Activated naive CD4-positive, alpha-beta T cell treated with anti-CD3 and anti-CD28 coated beads, Interleukin-2, amount 10 ng/mL, durations not matched to agents 7 days and 5 days (primary cell): Measurements from ENCODE around the gene SLC10A3.

Source experiments
- CTCF ChIA-PET: fragments of 350-600 bp; sonication (Branson Sonifier 250); formaldehyde crosslinking; loops from one replicate; lab custom pipeline; 2021; ENCODE audit warnings: antibody characterized with exemption; lab: Charles Lee
- DNase-seq: peaks from one replicate; pipeline ENCODE4 v3.0.0-alpha.2; 2020
- H3K27ac Mint-ChIP-seq: one replicate; pipeline ENCODE4 v1.8.0; 2021; ENCODE audit warnings: mild to moderate bottlenecking, moderate library complexity, mixed read lengths
- H3K27me3 Mint-ChIP-seq: one replicate; pipeline ENCODE4 v1.8.0; 2021; ENCODE audit warnings: mild to moderate bottlenecking, mixed read lengths
- H3K36me3 Mint-ChIP-seq: one replicate; pipeline ENCODE4 v1.8.0; 2021; ENCODE audit warnings: mixed read lengths
- H3K4me1 Mint-ChIP-seq: one replicate; pipeline ENCODE4 v1.8.0; 2021; ENCODE audit warnings: mixed read lengths
- H3K4me3 Mint-ChIP-seq: one replicate; pipeline ENCODE4 v1.8.0; 2021; ENCODE audit warnings: mild to moderate bottlenecking, moderate library complexity, mixed read lengths
- H3K9me3 Mint-ChIP-seq: one replicate; pipeline ENCODE4 v1.8.0; 2021; ENCODE audit warnings: mixed read lengths

The SLC10A3 gene

GRCh38 chrX:154516656-154517100 is 26.2 kb upstream of the SLC10A3 start:
- Mint-ChIP-seq H3K27me3 (no peaks in the 10 kb centered on the region), H3K4me3 (peak overlapping the region; percentile 77), H3K27ac (peak overlapping the region; percentile 96), H3K36me3 (peaks cover 8% of the 10 kb centered on the region), H3K9me3 (no peaks in the 10 kb centered on the region), H3K4me1 (peaks cover 32% of the 10 kb centered on the region)
- DNase-seq, result peak; percentile 39
- CTCF ChIA-PET, result interaction anchor here (1.0 to 1.5 kb wide), 2 partner anchors 10 to 144 kb away, joined by 4 to 8 read pairs; no protein-coding TSS in a partner anchor

GRCh38 chrX:154515966-154516655 is 25.7 kb upstream of the SLC10A3 start, which contains the start of gene FAM3A:
TSS of gene FAM3A (minus strand) at chrX:154516232. CDS start at chrX:154515772, 460 bp downstream.
- CTCF ChIA-PET, result interaction anchor here (1.5 kb wide), 1 partner anchor 11 kb away, joined by 8 read pairs; no protein-coding TSS in a partner anchor
- H3K9me3 Mint-ChIP-seq, result no peaks in the 10 kb centered on the region
- peak; percentile 94 for DNase-seq
- H3K27ac Mint-ChIP-seq, result peak within 1 kb of the TSS; percentile 96
- peak within 1 kb of the TSS; percentile 77 for H3K4me3 Mint-ChIP-seq
- peaks cover 9% of the 10 kb centered on the region for H3K36me3 Mint-ChIP-seq
- no peaks in the 10 kb centered on the region for H3K27me3 Mint-ChIP-seq
- peaks cover 38% of the 10 kb centered on the region for H3K4me1 Mint-ChIP-seq

GRCh38 chrX:154515090-154515965 is 24.9 kb upstream of the SLC10A3 start:
- peaks cover 42% of the 10 kb centered on the region for H3K4me1 Mint-ChIP-seq
- peak overlapping the region; percentile 77 for H3K4me3 Mint-ChIP-seq
- peak overlapping the region; percentile 91 for H3K27ac Mint-ChIP-seq
- H3K9me3 Mint-ChIP-seq, result no peaks in the 10 kb centered on the region
- H3K27me3 Mint-ChIP-seq, result no peaks in the 10 kb centered on the region
- DNase-seq, result peak; percentile 50
- CTCF ChIA-PET, result no interaction called here
- H3K36me3 Mint-ChIP-seq, result peaks cover 13% of the 10 kb centered on the region

GRCh38 chrX:154513716-154514115 is 23.3 kb upstream of the SLC10A3 start:
- Mint-ChIP-seq H3K4me3 (peak overlapping the region; percentile 43), H3K27ac (peak overlapping the region; percentile 67), H3K9me3 (peaks cover 8% of the 10 kb centered on the region), H3K27me3 (no peaks in the 10 kb centered on the region), H3K4me1 (peaks cover 53% of the 10 kb centered on the region), H3K36me3 (peaks cover 27% of the 10 kb centered on the region)
- DNase-seq, result no peak
- CTCF ChIA-PET, result no interaction called here

GRCh38 chrX:154512879-154513553 is 22.6 kb upstream of the SLC10A3 start:
- CTCF ChIA-PET, result no interaction called here
- no peaks in the 10 kb centered on the region for H3K27me3 Mint-ChIP-seq

GRCh38 chrX:154511761-154512160 is 21.3 kb upstream of the SLC10A3 start:
- CTCF ChIA-PET, result no interaction called here
- peak overlapping the region; percentile 87 for H3K27ac Mint-ChIP-seq
- H3K27me3 Mint-ChIP-seq, result no peaks in the 10 kb centered on the region
- H3K36me3 Mint-ChIP-seq, result peaks cover 32% of the 10 kb centered on the region
- H3K4me3 Mint-ChIP-seq, result no peak overlapping the region
- no peak for DNase-seq
- H3K4me1 Mint-ChIP-seq, result peaks cover 54% of the 10 kb centered on the region
- peaks cover 8% of the 10 kb centered on the region for H3K9me3 Mint-ChIP-seq

More at GRCh38 chrX:154512879-154513553, 22.6 kb upstream of the SLC10A3 start:
- H3K9me3 Mint-ChIP-seq, result peaks cover 8% of the 10 kb centered on the region
- DNase-seq, result no peak
- peaks cover 31% of the 10 kb centered on the region for H3K36me3 Mint-ChIP-seq
- no peak overlapping the region for H3K4me3 Mint-ChIP-seq
- peaks cover 55% of the 10 kb centered on the region for H3K4me1 Mint-ChIP-seq
- H3K27ac Mint-ChIP-seq, result no peak overlapping the region

- Mint-ChIP-seq H3K27ac (no peak overlapping the region), H3K4me1 (peaks cover 41% of the 10 kb centered on the region), H3K4me3 (no peak overlapping the region), H3K9me3 (peaks cover 8% of the 10 kb centered on the region), H3K27me3 (no peaks in the 10 kb centered on the region), H3K36me3 (peaks cover 36% of the 10 kb centered on the region)
- CTCF ChIA-PET, result no interaction called here
- DNase-seq, result no peak
These were observed 19.0 kb upstream of the SLC10A3 start for GRCh38 chrX:154509455-154509854.

GRCh38 chrX:154508384-154508745 is 17.9 kb upstream of the SLC10A3 start:
- H3K9me3 Mint-ChIP-seq, result peaks cover 8% of the 10 kb centered on the region
- no peak overlapping the region for H3K4me3 Mint-ChIP-seq
- CTCF ChIA-PET, result no interaction called here
- peaks cover 33% of the 10 kb centered on the region for H3K4me1 Mint-ChIP-seq
- H3K27me3 Mint-ChIP-seq, result no peaks in the 10 kb centered on the region
- no peak for DNase-seq
- H3K27ac Mint-ChIP-seq, result no peak overlapping the region
- peaks cover 32% of the 10 kb centered on the region for H3K36me3 Mint-ChIP-seq

- Mint-ChIP-seq H3K4me1 (peaks cover 33% of the 10 kb centered on the region), H3K27ac (no peak overlapping the region), H3K4me3 (no peak overlapping the region), H3K36me3 (peaks cover 32% of the 10 kb centered on the region), H3K27me3 (no peaks in the 10 kb centered on the region), H3K9me3 (peaks cover 8% of the 10 kb centered on the region)
- CTCF ChIA-PET, result no interaction called here
- DNase-seq, result no peak
These were observed 17.4 kb upstream of the SLC10A3 start for GRCh38 chrX:154507673-154508383.

GRCh38 chrX:154506483-154507332 is 16.3 kb upstream of the SLC10A3 start:
- H3K4me1 Mint-ChIP-seq, result peaks cover 23% of the 10 kb centered on the region
- no peak overlapping the region for H3K27ac Mint-ChIP-seq
- H3K4me3 Mint-ChIP-seq, result no peak overlapping the region

GRCh38 chrX:154505734-154506133 is 15.3 kb upstream of the SLC10A3 start:
- Mint-ChIP-seq H3K9me3 (peaks cover 8% of the 10 kb centered on the region), H3K27me3 (no peaks in the 10 kb centered on the region), H3K36me3 (peaks cover 23% of the 10 kb centered on the region), H3K4me1 (peaks cover 13% of the 10 kb centered on the region), H3K27ac (no peak overlapping the region), H3K4me3 (no peak overlapping the region)
- CTCF ChIA-PET, result no interaction called here
- DNase-seq, result no peak

More at GRCh38 chrX:154506483-154507332, 16.3 kb upstream of the SLC10A3 start:
- no peak for DNase-seq
- CTCF ChIA-PET, result no interaction called here
- H3K36me3 Mint-ChIP-seq, result peaks cover 29% of the 10 kb centered on the region
- peaks cover 8% of the 10 kb centered on the region for H3K9me3 Mint-ChIP-seq
- H3K27me3 Mint-ChIP-seq, result no peaks in the 10 kb centered on the region

GRCh38 chrX:154502989-154503388 is 12.6 kb upstream of the SLC10A3 start:
- CTCF ChIA-PET, result no interaction called here
- Mint-ChIP-seq H3K4me1 (no peaks in the 10 kb centered on the region), H3K27ac (no peak overlapping the region)

GRCh38 chrX:154502098-154502497 is 11.7 kb upstream of the SLC10A3 start:
- CTCF ChIA-PET, result no interaction called here
- Mint-ChIP-seq H3K27me3 (no peaks in the 10 kb centered on the region), H3K4me3 (no peak overlapping the region), H3K4me1 (no peaks in the 10 kb centered on the region), H3K27ac (no peak overlapping the region), H3K36me3 (peaks cover 5% of the 10 kb centered on the region), H3K9me3 (no peaks in the 10 kb centered on the region)
- DNase-seq, result no peak

More at GRCh38 chrX:154502989-154503388, 12.6 kb upstream of the SLC10A3 start:
- H3K36me3 Mint-ChIP-seq, result peaks cover 5% of the 10 kb centered on the region
- DNase-seq, result no peak
- H3K4me3 Mint-ChIP-seq, result no peak overlapping the region
- no peaks in the 10 kb centered on the region for H3K27me3 Mint-ChIP-seq
- H3K9me3 Mint-ChIP-seq, result no peaks in the 10 kb centered on the region
